Limb (tissue), 2 donors: ENCODE data around the gene C11orf71.
A peak's percentile ranks its signal among the peaks of the same experiment; 100 is the strongest.

Source experiments
- DNase-seq, 2 donors: peaks; one replicate each; pipeline ENCODE4 v3.0.0-alpha.2; 2016; ENCODE audit errors: extremely low spot score in 2 of 2

The C11orf71 gene

GRCh38 chr11:114359342-114359741 lies 41.0 kb downstream of the C11orf71 start:
- no peak for DNase-seq

GRCh38 chr11:114358716-114359115 lies 41.6 kb downstream of the C11orf71 start:
- DNase-seq = no peak

GRCh38 chr11:114354076-114354475 lies 46.2 kb downstream of the C11orf71 start:
- peak in 1 of 2 donors; percentile 14 for DNase-seq

GRCh38 chr11:114353443-114353842 lies 46.9 kb downstream of the C11orf71 start:
- no peak for DNase-seq

GRCh38 chr11:114350022-114350421 lies 50.3 kb downstream of the C11orf71 start:
- DNase-seq = no peak
